ENCODE measurements around the gene RAB11A.
A peak's percentile ranks its signal among the peaks of the same experiment; 100 is the strongest.

The RAB11A gene

GRCh38 chr15:65931221-65931620 lies 61.9 kb downstream of the RAB11A start:
- TF ChIP-seq, protein P1, sequence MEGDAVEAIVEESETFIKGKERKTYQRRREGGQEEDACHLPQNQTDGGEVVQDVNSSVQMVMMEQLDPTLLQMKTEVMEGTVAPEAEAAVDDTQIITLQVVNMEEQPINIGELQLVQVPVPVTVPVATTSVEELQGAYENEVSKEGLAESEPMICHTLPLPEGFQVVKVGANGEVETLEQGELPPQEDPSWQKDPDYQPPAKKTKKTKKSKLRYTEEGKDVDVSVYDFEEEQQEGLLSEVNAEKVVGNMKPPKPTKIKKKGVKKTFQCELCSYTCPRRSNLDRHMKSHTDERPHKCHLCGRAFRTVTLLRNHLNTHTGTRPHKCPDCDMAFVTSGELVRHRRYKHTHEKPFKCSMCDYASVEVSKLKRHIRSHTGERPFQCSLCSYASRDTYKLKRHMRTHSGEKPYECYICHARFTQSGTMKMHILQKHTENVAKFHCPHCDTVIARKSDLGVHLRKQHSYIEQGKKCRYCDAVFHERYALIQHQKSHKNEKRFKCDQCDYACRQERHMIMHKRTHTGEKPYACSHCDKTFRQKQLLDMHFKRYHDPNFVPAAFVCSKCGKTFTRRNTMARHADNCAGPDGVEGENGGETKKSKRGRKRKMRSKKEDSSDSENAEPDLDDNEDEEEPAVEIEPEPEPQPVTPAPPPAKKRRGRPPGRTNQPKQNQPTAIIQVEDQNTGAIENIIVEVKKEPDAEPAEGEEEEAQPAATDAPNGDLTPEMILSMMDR (conservative IDR thresholded peaks at IDR 0.05): no peak
- H3K27ac ChIP-seq: no peak overlapping the region

- no peak overlapping the region for H3K27ac ChIP-seq
- TF ChIP-seq, protein P1 (conservative IDR thresholded peaks at IDR 0.05): no peak
These were observed 66.1 kb downstream of the RAB11A start for GRCh38 chr15:65935391-65935790.

GRCh38 chr15:65936282-65936681 lies 67.0 kb downstream of the RAB11A start:
- TF ChIP-seq, protein P1 (conservative IDR thresholded peaks at IDR 0.05): no peak

GRCh38 chr15:65937054-65937453 lies 67.8 kb downstream of the RAB11A start:
- 0 out of 2 replicates have a peak overlapping the region, but pooled peaks have one; percentile 14 for H3K27ac ChIP-seq
- TF ChIP-seq, protein P1 (conservative IDR thresholded peaks at IDR 0.05): no peak

More at GRCh38 chr15:65936282-65936681, 67.0 kb downstream of the RAB11A start:
- 0 out of 2 replicates have a peak overlapping the region, but pooled peaks have one; percentile 14 for H3K27ac ChIP-seq

GRCh38 chr15:65937476-65937875 lies 68.2 kb downstream of the RAB11A start:
- no peak overlapping the region for H3K27ac ChIP-seq
- TF ChIP-seq, protein P1 (conservative IDR thresholded peaks at IDR 0.05): no peak

DNA sequence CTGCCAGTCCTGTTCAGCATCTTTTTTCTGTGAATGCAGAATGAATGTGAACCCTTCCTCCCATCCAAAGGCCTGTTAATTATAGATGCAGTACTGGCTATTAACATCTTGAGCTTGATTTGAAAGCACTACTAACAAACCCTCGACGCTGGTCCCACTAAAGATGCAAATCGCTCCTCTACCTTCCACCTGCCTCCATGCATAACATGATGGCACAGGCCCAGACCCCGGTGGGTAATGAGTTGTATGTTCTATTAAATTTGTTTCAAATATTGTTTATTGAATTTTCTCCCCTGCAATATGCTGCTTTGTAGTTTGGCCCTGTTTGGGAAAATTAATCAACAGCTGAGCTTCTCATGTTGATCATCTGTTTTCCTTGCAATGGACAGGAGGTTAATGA lies 69.3 kb downstream of the RAB11A start:
- TF ChIP-seq, protein P1 (conservative IDR thresholded peaks at IDR 0.05): no peak
- H3K27ac ChIP-seq: no peak overlapping the region

DNA sequence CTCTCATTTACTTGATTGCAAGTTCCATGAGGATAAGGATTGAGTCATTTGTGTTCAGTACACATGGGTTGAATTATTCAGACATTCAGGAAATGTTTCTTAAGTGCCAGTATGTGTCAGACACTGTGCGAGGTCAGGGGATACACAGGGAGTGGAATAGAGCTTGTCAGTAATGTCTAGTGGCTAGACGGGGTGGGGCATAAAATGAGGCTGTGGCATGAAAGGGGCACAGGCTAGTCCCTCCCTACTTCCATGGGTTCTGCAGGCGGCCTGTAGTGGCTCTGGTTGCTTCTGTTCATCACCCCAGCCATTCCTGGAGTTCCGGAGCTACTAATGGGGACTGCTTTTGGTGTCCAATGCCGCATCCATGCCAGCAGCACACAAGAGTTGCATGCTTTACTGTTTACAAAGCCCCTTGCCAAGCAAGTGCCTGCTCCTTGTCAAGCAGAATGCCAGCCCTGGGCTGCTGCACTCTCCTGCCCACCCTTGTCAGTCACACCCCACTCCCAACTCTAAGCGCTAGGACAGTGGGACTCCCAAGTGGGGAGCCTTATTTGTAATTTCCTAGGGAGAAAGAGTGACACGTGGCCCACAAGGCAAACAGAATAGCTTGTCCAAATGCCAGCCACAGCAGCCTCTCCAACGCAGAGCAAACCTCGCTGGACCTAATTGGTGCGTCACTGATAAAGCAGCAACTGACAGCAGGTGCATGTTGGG lies 70.8 kb downstream of the RAB11A start:
- TF ChIP-seq, protein P1 (conservative IDR thresholded peaks at IDR 0.05): no peak
- no peak overlapping the region for H3K27ac ChIP-seq
